Astrocyte (in vitro differentiated cells and primary cell): ENCODE data around the gene TNNI2. TPM values are rescaled to one million over a fixed set of nuclear protein-coding genes. Genes with fewer than 3 reads are reported as not detected.

Source experiments
- DNase-seq: peaks from one replicate; pipeline ENCODE4 v3.0.0-alpha.2; 2010; ENCODE audit warnings: low read depth
- FAIRE-seq: peaks from 2 replicates; lab custom pipeline; 2011; peaks lifted over from hg19 to GRCh38; lab: Jason Lieb, UNC
- H2AFZ ChIP-seq: 2 replicates; pipeline ENCODE4 v1.6.0; 2012; ENCODE audit warnings: low read depth, low read length, inconsistent platforms
- H3K27ac ChIP-seq: 2 replicates; pipeline ENCODE4 v1.5.1; 2011; ENCODE audit warnings: low read depth, low read length, inconsistent platforms
- H3K27me3 ChIP-seq: 2 replicates; pipeline ENCODE4 v1.6.0; 2011; ENCODE audit warnings: low read length, inconsistent platforms; ENCODE audit not compliant: insufficient read depth
- H3K36me3 ChIP-seq: 2 replicates; pipeline ENCODE4 v1.5.1; 2011; ENCODE audit warnings: low read length, inconsistent platforms; ENCODE audit not compliant: insufficient read depth
- H3K4me1 ChIP-seq: 2 replicates; pipeline ENCODE4 v1.5.1; 2011; ENCODE audit warnings: low read length, inconsistent platforms; ENCODE audit not compliant: insufficient read depth
- H3K4me2 ChIP-seq: 2 replicates; pipeline ENCODE4 v1.6.0; 2012; ENCODE audit warnings: low read length, inconsistent platforms
- H3K4me3 ChIP-seq: 2 replicates; pipeline ENCODE4 v1.5.1; 2011; ENCODE audit warnings: low read depth, mild to moderate bottlenecking, low read length, inconsistent platforms; ENCODE audit not compliant: insufficient read depth
- H3K79me2 ChIP-seq: 2 replicates; pipeline ENCODE4 v1.6.0; 2012; ENCODE audit warnings: mild to moderate bottlenecking, low read length, inconsistent platforms; ENCODE audit not compliant: insufficient read depth
- H3K9ac ChIP-seq: 2 replicates; pipeline ENCODE4 v1.6.0; 2012; ENCODE audit warnings: mild to moderate bottlenecking, low read length, inconsistent platforms
- H3K9me3 ChIP-seq: 2 replicates; pipeline ENCODE4 v1.5.1; 2012; ENCODE audit warnings: low read depth, mild to moderate bottlenecking, low read length, inconsistent platforms; ENCODE audit not compliant: insufficient read depth
- H4K20me1 ChIP-seq: 2 replicates; pipeline ENCODE4 v1.6.0; 2012; ENCODE audit warnings: low read length, inconsistent platforms; ENCODE audit not compliant: insufficient read depth
- H3K27ac Mint-ChIP-seq: one replicate; pipeline ENCODE4 v1.8.0; 2021; ENCODE audit warnings: mild to moderate bottlenecking, mixed read lengths; ENCODE audit not compliant: unreplicated experiment
- H3K27me3 Mint-ChIP-seq: one replicate; pipeline ENCODE4 v1.8.0; 2021; ENCODE audit warnings: low read depth, mixed read lengths; ENCODE audit not compliant: unreplicated experiment
- H3K36me3 Mint-ChIP-seq: one replicate; pipeline ENCODE4 v1.8.0; 2021; ENCODE audit warnings: low read depth, mixed read lengths; ENCODE audit not compliant: unreplicated experiment
- H3K4me1 Mint-ChIP-seq: one replicate; pipeline ENCODE4 v1.8.0; 2021; ENCODE audit warnings: low read depth, mixed read lengths; ENCODE audit not compliant: unreplicated experiment
- H3K4me3 Mint-ChIP-seq: one replicate; pipeline ENCODE4 v1.8.0; 2021; ENCODE audit warnings: mild to moderate bottlenecking, moderate library complexity, mixed read lengths; ENCODE audit not compliant: unreplicated experiment
- H3K9me3 Mint-ChIP-seq: one replicate; pipeline ENCODE4 v1.8.0; 2021; ENCODE audit warnings: mild to moderate bottlenecking, mixed read lengths; ENCODE audit not compliant: unreplicated experiment
- EZH2 ChIP-seq: IDR thresholded peaks from 2 replicates; pipeline ENCODE4 v1.6.1; 2012; ENCODE audit warnings: mild to moderate bottlenecking, low read length, inconsistent platforms; ENCODE audit not compliant: insufficient read depth
- total RNA-seq: library from RNA; stranded (reverse); gene quantifications from 2 replicates; pipeline ENCODE4 v1.2.1, GENCODE V29; 2021
- TF ChIP-seq, protein P1 (sequence below): IDR thresholded peaks from 2 replicates; pipeline ENCODE4 v1.5.1; 2011; ENCODE audit warnings: low read depth, mild to moderate bottlenecking, inconsistent platforms, low read length, moderate library complexity; ENCODE audit not compliant: insufficient read depth

TNNI2 gene
- total RNA-seq, 1 donor from 2014 or later, result not detected

DNA sequence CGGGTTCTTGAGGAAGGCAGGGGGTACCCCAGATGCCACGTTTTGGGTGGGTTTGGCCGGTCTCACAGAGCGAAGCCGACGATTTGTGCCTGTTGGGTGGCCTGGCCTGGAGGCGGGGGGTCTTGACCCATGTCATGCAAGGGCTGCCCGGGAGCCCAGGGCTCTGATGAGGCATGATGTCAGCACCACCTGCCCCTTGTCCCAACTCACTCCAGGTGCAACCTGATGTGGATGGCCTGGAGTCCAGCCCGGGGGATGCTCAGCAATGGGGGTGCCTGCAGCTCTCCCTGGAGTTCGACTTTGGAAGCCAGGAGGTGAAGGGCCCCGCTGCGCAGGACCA, 3.1 kb upstream of the TNNI2 start:
- Histone ChIP-seq H3K4me3 (no peak overlapping the region), H3K9me3 (no peaks in the 10 kb centered on the region), H3K27ac (no peak overlapping the region), H4K20me1 (no peaks in the 10 kb centered on the region), H3K9ac (no peak overlapping the region), H3K36me3 (no peaks in the 10 kb centered on the region), H3K4me1 (peaks cover under 1% of the 10 kb centered on the region), H3K4me2 (no peak overlapping the region), H3K27me3 (no peaks in the 10 kb centered on the region), H2AFZ (no peak overlapping the region), H3K79me2 (no peaks in the 10 kb centered on the region)
- peaks cover 14% of the 10 kb centered on the region for H3K27me3 Mint-ChIP-seq
- H3K36me3 Mint-ChIP-seq, result no peaks in the 10 kb centered on the region
- H3K9me3 Mint-ChIP-seq, result no peaks in the 10 kb centered on the region
- H3K4me1 Mint-ChIP-seq, result peaks cover 6% of the 10 kb centered on the region
- no peak for DNase-seq
- no peak for FAIRE-seq
- H3K27ac Mint-ChIP-seq, result no peak overlapping the region
- TF ChIP-seq, protein P1, sequence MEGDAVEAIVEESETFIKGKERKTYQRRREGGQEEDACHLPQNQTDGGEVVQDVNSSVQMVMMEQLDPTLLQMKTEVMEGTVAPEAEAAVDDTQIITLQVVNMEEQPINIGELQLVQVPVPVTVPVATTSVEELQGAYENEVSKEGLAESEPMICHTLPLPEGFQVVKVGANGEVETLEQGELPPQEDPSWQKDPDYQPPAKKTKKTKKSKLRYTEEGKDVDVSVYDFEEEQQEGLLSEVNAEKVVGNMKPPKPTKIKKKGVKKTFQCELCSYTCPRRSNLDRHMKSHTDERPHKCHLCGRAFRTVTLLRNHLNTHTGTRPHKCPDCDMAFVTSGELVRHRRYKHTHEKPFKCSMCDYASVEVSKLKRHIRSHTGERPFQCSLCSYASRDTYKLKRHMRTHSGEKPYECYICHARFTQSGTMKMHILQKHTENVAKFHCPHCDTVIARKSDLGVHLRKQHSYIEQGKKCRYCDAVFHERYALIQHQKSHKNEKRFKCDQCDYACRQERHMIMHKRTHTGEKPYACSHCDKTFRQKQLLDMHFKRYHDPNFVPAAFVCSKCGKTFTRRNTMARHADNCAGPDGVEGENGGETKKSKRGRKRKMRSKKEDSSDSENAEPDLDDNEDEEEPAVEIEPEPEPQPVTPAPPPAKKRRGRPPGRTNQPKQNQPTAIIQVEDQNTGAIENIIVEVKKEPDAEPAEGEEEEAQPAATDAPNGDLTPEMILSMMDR, result no peak
- no peak for TF ChIP-seq EZH2
- H3K4me3 Mint-ChIP-seq, result no peak overlapping the region

DNA sequence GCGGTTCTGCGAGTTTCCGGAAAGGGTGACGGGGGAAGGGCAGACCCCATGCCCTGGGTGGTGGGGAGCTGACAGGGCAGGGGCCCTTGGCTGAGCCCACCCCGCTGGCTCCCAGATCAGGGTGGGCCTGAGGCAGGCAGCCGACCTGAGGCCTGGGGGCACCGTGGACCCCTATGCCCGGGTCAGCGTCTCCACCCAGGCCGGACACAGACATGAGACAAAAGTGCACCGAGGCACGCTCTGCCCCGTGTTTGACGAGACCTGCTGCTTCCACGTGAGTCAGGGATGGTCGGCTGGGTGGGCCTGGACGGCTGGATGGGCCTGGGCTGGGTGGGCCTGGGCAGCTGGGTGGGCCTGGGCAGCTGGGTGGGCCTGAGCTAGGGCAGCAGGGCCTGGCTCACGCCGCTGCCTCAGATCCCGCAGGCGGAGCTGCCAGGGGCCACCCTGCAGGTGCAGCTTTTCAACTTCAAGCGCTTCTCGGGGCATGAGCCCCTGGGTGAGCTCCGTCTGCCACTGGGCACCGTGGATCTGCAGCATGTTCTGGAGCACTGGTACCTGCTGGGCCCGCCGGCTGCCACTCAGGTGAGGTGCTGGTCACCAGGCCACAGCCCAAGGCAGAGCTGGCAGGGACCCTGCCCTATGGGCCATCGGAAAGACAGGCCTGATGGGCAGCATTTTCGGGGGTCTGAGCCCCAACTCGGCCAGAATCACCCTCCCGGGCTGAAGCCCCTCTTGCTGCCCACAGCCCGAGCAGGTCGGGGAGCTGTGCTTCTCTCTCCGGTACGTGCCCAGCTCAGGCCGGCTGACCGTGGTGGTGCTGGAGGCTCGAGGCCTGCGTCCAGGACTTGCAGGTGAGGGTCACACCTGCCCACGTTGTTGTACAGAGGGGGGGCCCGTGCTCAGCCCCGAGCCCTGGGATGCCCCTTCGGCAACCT, 2.5 kb upstream of the TNNI2 start:
- no peaks in the 10 kb centered on the region for H3K9me3 ChIP-seq
- H3K4me3 Mint-ChIP-seq, result no peak overlapping the region
- H3K4me1 ChIP-seq, result no peaks in the 10 kb centered on the region
- no peaks in the 10 kb centered on the region for H4K20me1 ChIP-seq
- no peaks in the 10 kb centered on the region for H3K79me2 ChIP-seq
- no peak overlapping the region for H3K4me2 ChIP-seq
- no peaks in the 10 kb centered on the region for H3K36me3 Mint-ChIP-seq
- DNase-seq, result no peak
- FAIRE-seq, result no peak
- TF ChIP-seq, protein P1, result no peak
- no peak for TF ChIP-seq EZH2
- H2AFZ ChIP-seq, result no peak overlapping the region
- no peaks in the 10 kb centered on the region for H3K36me3 ChIP-seq
- peaks cover 14% of the 10 kb centered on the region for H3K27me3 Mint-ChIP-seq
- H3K27me3 ChIP-seq, result no peaks in the 10 kb centered on the region
- no peak overlapping the region for H3K9ac ChIP-seq
- no peak overlapping the region for H3K4me3 ChIP-seq
- H3K9me3 Mint-ChIP-seq, result no peaks in the 10 kb centered on the region
- H3K27ac Mint-ChIP-seq, result no peak overlapping the region
- peaks cover 2% of the 10 kb centered on the region for H3K4me1 Mint-ChIP-seq
- no peak overlapping the region for H3K27ac ChIP-seq
